IMR-90 (cell line): ENCODE measurements around the gene INCA1. TPM values are rescaled to one million over a fixed set of nuclear protein-coding genes. Genes with fewer than 3 reads are reported as not detected.
"Not testable (repeated sequence)": the region's sequence is repeated elsewhere in the genome, so short reads cannot be mapped to it uniquely, and the experiment has no call there.

Source experiments
- ATAC-seq: fragments of 200-7000 bp; cut with Tn5 transposase; 2 replicates; pipeline ENCODE4 v1.9.1; 2020; ENCODE audit warnings: low read depth, mild to moderate bottlenecking, moderate library complexity
- BruUV-seq: library from RNA; stranded (reverse); fragments of 400-500 nt; replicated peaks from 2 replicates; lab custom pipeline; 2021; lab: Mats Ljungman, UMichigan
- CTCF ChIA-PET: fragments of 300-600 bp; formaldehyde crosslinking; extraction: SDS; loops from one replicate; lab custom pipeline; 2021; ENCODE audit warnings: antibody characterized with exemption; lab: Yijun Ruan, JAX
- POLR2A ChIA-PET: fragments of 300-600 bp; sonication (Branson Sonifier 250); formaldehyde crosslinking; loops from one replicate; lab custom pipeline; 2022; ENCODE audit warnings: antibody characterized with exemption; ENCODE audit not compliant: unreplicated experiment; lab: Charles Lee
- DNase-seq: peaks from one replicate; pipeline ENCODE4 v3.0.0; 2013
- H2AFZ ChIP-seq: replicated peaks from 2 replicates; pipeline ENCODE3; 2013; ENCODE audit warnings: low read length, mild to moderate bottlenecking; ENCODE audit not compliant: poor library complexity
- H2AK5ac ChIP-seq: 2 replicates; pipeline ENCODE4 v1.6.1; 2013; ENCODE audit warnings: low read depth, low read length, inconsistent platforms
- H2AK9ac ChIP-seq: replicated peaks from 2 replicates; pipeline ENCODE3; 2013; ENCODE audit warnings: mild to moderate bottlenecking, low read depth, low read length, moderate library complexity; ENCODE audit not compliant: poor library complexity
- H2BK120ac ChIP-seq: 2 replicates; pipeline ENCODE4 v1.6.1; 2013; ENCODE audit warnings: low read depth, low read length, inconsistent platforms
- H2BK15ac ChIP-seq: 3 replicates; pipeline ENCODE4 v1.6.1; 2013; ENCODE audit warnings: low read depth, low read length, inconsistent platforms
- H2BK20ac ChIP-seq: 2 replicates; pipeline ENCODE4 v1.6.1; 2013; ENCODE audit warnings: low read depth, mild to moderate bottlenecking, inconsistent platforms, low read length, moderate library complexity
- H2BK5ac ChIP-seq: 2 replicates; pipeline ENCODE4 v1.6.1; 2013; ENCODE audit warnings: mild to moderate bottlenecking, low read depth, low read length, inconsistent platforms; ENCODE audit not compliant: poor library complexity, severe bottlenecking
- H3K14ac ChIP-seq: replicated peaks from 2 replicates; pipeline ENCODE4 v1.6.1; 2013; ENCODE audit warnings: low read depth, low read length, inconsistent platforms
- H3K18ac ChIP-seq: 2 replicates; pipeline ENCODE4 v1.6.1; 2013; ENCODE audit warnings: low read depth, low read length, control low read depth
- H3K23ac ChIP-seq: 2 replicates; pipeline ENCODE4 v1.6.1; 2013; ENCODE audit warnings: low read depth, low read length, inconsistent platforms
- H3K27ac ChIP-seq: 2 replicates; pipeline ENCODE4 v1.5.1; 2013; ENCODE audit warnings: mild to moderate bottlenecking, control low read depth, low read length; ENCODE audit not compliant: insufficient read depth
- H3K27me3 ChIP-seq: 2 replicates; pipeline ENCODE4 v1.6.1; 2013; ENCODE audit warnings: low read length; ENCODE audit not compliant: control insufficient read depth, insufficient read depth
- H3K36me3 ChIP-seq: 2 replicates; pipeline ENCODE4 v1.6.1; 2013; ENCODE audit warnings: low read length, mixed read lengths; ENCODE audit not compliant: control insufficient read depth, insufficient read depth
- H3K4ac ChIP-seq: 2 replicates; pipeline ENCODE4 v1.6.1; 2013; ENCODE audit warnings: low read depth, low read length, inconsistent platforms
- H3K4me1 ChIP-seq: 2 replicates; pipeline ENCODE4 v1.6.1; 2013; ENCODE audit warnings: low read length, mixed read lengths; ENCODE audit not compliant: control insufficient read depth, insufficient read depth
- H3K4me2 ChIP-seq: 2 replicates; pipeline ENCODE4 v1.6.1; 2013; ENCODE audit warnings: low read depth, mild to moderate bottlenecking, control low read depth, low read length, moderate library complexity
- H3K4me3 ChIP-seq: 2 replicates; pipeline ENCODE4 v1.5.1; 2013; ENCODE audit warnings: low read depth, mild to moderate bottlenecking, control low read depth, low read length, moderate library complexity; ENCODE audit not compliant: insufficient read depth
- H3K56ac ChIP-seq: 2 replicates; pipeline ENCODE4 v1.6.1; 2013; ENCODE audit warnings: low read length, inconsistent platforms; ENCODE audit not compliant: insufficient read depth; ENCODE audit errors: extremely low read depth
- H3K79me1 ChIP-seq, 2 experiments: 2 replicates each; pipeline ENCODE4 v1.6.1; 2013; ENCODE audit warnings: low read length in 2 of 2, inconsistent platforms in 1 of 2, low read depth in 1 of 2
- H3K9ac ChIP-seq: 2 replicates; pipeline ENCODE4 v1.6.1; 2013; ENCODE audit warnings: low read depth, low read length, control low read depth
- H3K9me1 ChIP-seq: 2 replicates; pipeline ENCODE4 v1.6.1; 2013; ENCODE audit warnings: low read length, inconsistent platforms; ENCODE audit not compliant: insufficient read depth
- H3K9me3 ChIP-seq: 2 replicates; pipeline ENCODE4 v1.6.1; 2013; ENCODE audit warnings: low read length; ENCODE audit not compliant: control insufficient read depth, insufficient read depth
- H4K20me1 ChIP-seq: 2 replicates; pipeline ENCODE4 v1.6.1; 2013; ENCODE audit warnings: low read length, inconsistent platforms; ENCODE audit not compliant: insufficient read depth
- H4K5ac ChIP-seq: 2 replicates; pipeline ENCODE4 v1.6.1; 2013; ENCODE audit warnings: mild to moderate bottlenecking, low read depth, low read length, control low read depth
- H4K8ac ChIP-seq, 2 experiments: 2 replicates each; pipeline ENCODE4 v1.6.1; 2013; ENCODE audit warnings: low read depth in 2 of 2, low read length in 2 of 2, control low read depth in 1 of 2, inconsistent platforms in 1 of 2
- H4K91ac ChIP-seq: 2 replicates; pipeline ENCODE4 v1.6.1; 2013; ENCODE audit warnings: low read depth, low read length, inconsistent platforms; ENCODE audit not compliant: insufficient read depth
- WGBS, 2 experiments: methylation state at CpG; one replicate each; pipeline versions ENCODE4 v1.1.5 to v1.1.7; 2013; ENCODE audit warnings: missing lambda C conversion rate in 2 of 2; ENCODE audit not compliant: insufficient read length in 1 of 2; ENCODE audit errors: extremely low coverage in 2 of 2; 5-methylcytosine and 5-hydroxymethylcytosine counted together
- dilution Hi-C: fragments of 300-500 bp; cut with HindIII; formaldehyde crosslinking; loops from one replicate; pipeline ENCODE4 v1.14.3; 2018; ENCODE audit warnings: low sequenced_read_pairs; ENCODE audit not compliant: unreplicated experiment
- in situ Hi-C: fragments of 300-500 bp; cut with MboI; formaldehyde crosslinking; loops from 3 replicates; pipeline ENCODE4 v1.14.3; 2019; ENCODE audit warnings: low sequenced_read_pairs, inconsistent platforms, mixed read lengths
- intact Hi-C: fragments of 100-400 bp; cut with micrococcal nuclease; formaldehyde crosslinking; loops from 2 replicates; pipeline ENCODE4 v1.10.0; 2022
- polyA plus RNA-seq, 3 experiments: library from polyadenylated mRNA; depleted of rRNA; stranded (reverse); fragments of >200 nt; gene quantifications; 2 replicates each; pipeline ENCODE4 v1.2.3, GENCODE V29; 2012; ENCODE audit warnings: low replicate concordance in 1 of 3
- total RNA-seq: library from RNA; depleted of rRNA; stranded (reverse); fragments of >200 nt; gene quantifications from 2 replicates; pipeline ENCODE4 v1.2.3, GENCODE V29; 2012

The INCA1 gene
- total and polyA plus RNA-seq, 2 of the 4 experiments (the other 2 are of a cell fraction): 0.18 to 0.51 TPM

GRCh38 chr17:5030168-5030567 lies 32.8 kb upstream of the INCA1 start:
- H3K9me3 ChIP-seq, H3K9ac ChIP-seq, intact Hi-C loops, H3K23ac ChIP-seq, H3K4me3 ChIP-seq, H2AK9ac ChIP-seq, H2BK120ac ChIP-seq, H2BK20ac ChIP-seq, H3K56ac ChIP-seq, H4K5ac ChIP-seq, H4K91ac ChIP-seq, H2BK5ac ChIP-seq, H2AK5ac ChIP-seq, H3K79me1 ChIP-seq, ATAC-seq, BruUV-seq, H3K27ac ChIP-seq, H4K20me1 ChIP-seq, H2AFZ ChIP-seq, H3K36me3 ChIP-seq, H3K27me3 ChIP-seq, H3K4me1 ChIP-seq, in situ Hi-C loops, H3K9me1 ChIP-seq, dilution Hi-C loops, H3K4ac ChIP-seq, H3K14ac ChIP-seq, H4K8ac ChIP-seq, H3K18ac ChIP-seq, H2BK15ac ChIP-seq, H3K4me2 ChIP-seq, DNase-seq: not testable (repeated sequence)
- 80% methylated on average over 1 of the region's 2 CpGs; no CpG with 5 or more reads in 1 of the 2 experiments for WGBS, 2 experiments
- CTCF ChIA-PET: interaction anchor here (1.4 kb wide), 1 partner anchor 32 kb away, joined by 10 read pairs; no protein-coding TSS in a partner anchor
- POLR2A ChIA-PET: interaction anchor here (1.2 kb wide), 1 partner anchor 82 kb away, joined by 6 read pairs; the partner anchor contains the start of gene PFN1
